Testis (tissue), 3 donors: Measurements from ENCODE around the gene PPIB. TPM values are rescaled to one million over a fixed set of nuclear protein-coding genes. Genes with fewer than 3 reads are reported as not detected.

ENCODE experiments used
- DNase-seq: peaks from one replicate; pipeline ENCODE4 v3.0.0-alpha.2; 2019
- H3K27ac ChIP-seq, 2 donors: fragments of 200-600 bp; sonication (generic); one replicate each; pipeline ENCODE4 v1.5.1; 2019
- H3K27me3 ChIP-seq: fragments of 200-600 bp; sonication (generic); one replicate; pipeline ENCODE4 v1.5.1; 2019
- H3K36me3 ChIP-seq: fragments of 200-600 bp; sonication (generic); one replicate; pipeline ENCODE4 v1.5.1; 2017; ENCODE audit warnings: low read depth; ENCODE audit errors: missing control alignments
- H3K4me1 ChIP-seq: fragments of 200-600 bp; sonication (generic); one replicate; pipeline ENCODE4 v1.5.1; 2019
- H3K4me3 ChIP-seq, 2 donors: fragments of 200-600 bp; sonication (generic); one replicate each; pipeline ENCODE4 v1.5.1; 2017 to 2019
- H3K9me3 ChIP-seq: fragments of 200-600 bp; sonication (generic); one replicate; pipeline ENCODE4 v1.5.1; 2017
- POLR2A ChIP-seq: fragments of 450-650 bp; IDR thresholded peaks from one replicate; pipeline ENCODE4 v1.6.1; 2017; ENCODE audit warnings: antibody characterized with exemption, mild to moderate bottlenecking, moderate library complexity
- WGBS, 2 donors: methylation state at CpG; one replicate each; pipeline ENCODE4 v1.1.5; 2018; 5-methylcytosine and 5-hydroxymethylcytosine counted together
- intact Hi-C: fragments of 100-400 bp; cut with DNase I; formaldehyde crosslinking; loops from one replicate; pipeline ENCODE4 v1.15.1; 2023; ENCODE audit warnings: low total_unique reads
- polyA plus RNA-seq: library from polyadenylated mRNA; stranded (reverse); fragments of 350-450 nt; fragmentation: Illumina TruSeq; extraction: RNeasy Lipid Tissue Mini Kit (QIAGEN cat#74804); gene quantifications from one replicate; pipeline ENCODE4 v1.2.3, GENCODE V29; 2014; ENCODE audit warnings: low read depth, low replicate concordance; ENCODE audit not compliant: insufficient read depth
- total RNA-seq, 2 donors: library from RNA; depleted of rRNA; stranded (reverse); fragments of >200 nt; gene quantifications; one replicate each; pipeline ENCODE4 v1.2.3, GENCODE V29; 2016
- TF ChIP-seq, protein P1 (sequence below), 3 experiments: fragments of 450-650 bp in 2 of 3; fragments of 200-600 bp in 1 of 3; sonication (generic) in 1 of 3; IDR thresholded peaks; one replicate each; pipeline ENCODE4 v1.5.1; 2016 to 2019; ENCODE audit warnings: antibody characterized with exemption in 3 of 3, mild to moderate bottlenecking in 2 of 3, moderate library complexity in 1 of 3

The PPIB gene
- total and polyA plus RNA-seq, 3 donors from 2014 or later, result 202 to 302 (median 288) TPM

DNA sequence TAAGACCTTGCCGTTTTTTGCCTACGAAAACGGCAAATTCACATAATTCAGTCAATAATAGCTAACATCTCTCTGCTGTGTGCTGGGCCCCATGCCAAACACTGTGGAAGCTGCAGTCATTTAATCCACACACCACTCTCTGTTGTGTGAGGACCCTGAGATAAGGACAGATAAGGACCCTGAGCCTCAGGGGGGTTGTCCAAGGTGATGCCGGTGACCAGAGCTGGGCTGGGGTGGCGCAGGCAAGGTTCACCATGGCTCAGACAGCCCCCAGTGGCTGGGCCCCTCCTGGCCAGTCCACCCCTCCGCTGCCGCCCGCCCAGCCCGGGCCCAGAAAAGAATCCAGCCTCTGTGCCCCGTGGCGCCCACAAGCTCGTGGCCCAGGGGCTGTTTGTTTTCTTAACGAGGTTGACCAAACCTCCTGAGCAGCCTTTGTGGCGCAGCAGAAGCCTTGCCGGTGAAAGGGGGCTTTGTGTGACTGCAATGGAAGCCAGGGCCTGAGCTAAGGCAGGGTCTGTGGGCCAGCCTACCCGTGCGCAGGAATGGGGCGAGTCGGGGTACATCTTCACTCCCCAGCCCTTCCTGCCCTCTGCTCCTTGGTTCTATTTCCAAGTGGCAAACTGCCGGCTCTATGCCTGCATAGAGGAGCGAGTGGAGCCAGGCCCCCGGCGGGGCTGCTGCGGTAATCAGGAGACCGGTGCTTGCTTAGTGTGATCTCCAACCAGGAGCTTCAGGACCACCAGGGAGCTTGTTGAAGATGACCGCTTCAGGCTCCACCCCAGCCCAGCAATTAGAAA lies 15.7 kb downstream of the PPIB start:
- WGBS, 2 donors, result 37 to 64% methylated on average over 11 to 26 of the region's 26 CpGs
- intact Hi-C loops, result no loop called here
- Histone ChIP-seq H3K4me1 (peaks cover 8% of the 10 kb centered on the region), H3K9me3 (no peaks in the 10 kb centered on the region), H3K27me3 (no peaks in the 10 kb centered on the region), H3K4me3 (no peak overlapping the region), H3K27ac (no peak overlapping the region), H3K36me3 (no peaks in the 10 kb centered on the region)
- DNase-seq, result no peak
- no peak for TF ChIP-seq POLR2A
- TF ChIP-seq, protein P1, sequence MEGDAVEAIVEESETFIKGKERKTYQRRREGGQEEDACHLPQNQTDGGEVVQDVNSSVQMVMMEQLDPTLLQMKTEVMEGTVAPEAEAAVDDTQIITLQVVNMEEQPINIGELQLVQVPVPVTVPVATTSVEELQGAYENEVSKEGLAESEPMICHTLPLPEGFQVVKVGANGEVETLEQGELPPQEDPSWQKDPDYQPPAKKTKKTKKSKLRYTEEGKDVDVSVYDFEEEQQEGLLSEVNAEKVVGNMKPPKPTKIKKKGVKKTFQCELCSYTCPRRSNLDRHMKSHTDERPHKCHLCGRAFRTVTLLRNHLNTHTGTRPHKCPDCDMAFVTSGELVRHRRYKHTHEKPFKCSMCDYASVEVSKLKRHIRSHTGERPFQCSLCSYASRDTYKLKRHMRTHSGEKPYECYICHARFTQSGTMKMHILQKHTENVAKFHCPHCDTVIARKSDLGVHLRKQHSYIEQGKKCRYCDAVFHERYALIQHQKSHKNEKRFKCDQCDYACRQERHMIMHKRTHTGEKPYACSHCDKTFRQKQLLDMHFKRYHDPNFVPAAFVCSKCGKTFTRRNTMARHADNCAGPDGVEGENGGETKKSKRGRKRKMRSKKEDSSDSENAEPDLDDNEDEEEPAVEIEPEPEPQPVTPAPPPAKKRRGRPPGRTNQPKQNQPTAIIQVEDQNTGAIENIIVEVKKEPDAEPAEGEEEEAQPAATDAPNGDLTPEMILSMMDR (IDR thresholded peaks at IDR 0.05), result no peak

DNA sequence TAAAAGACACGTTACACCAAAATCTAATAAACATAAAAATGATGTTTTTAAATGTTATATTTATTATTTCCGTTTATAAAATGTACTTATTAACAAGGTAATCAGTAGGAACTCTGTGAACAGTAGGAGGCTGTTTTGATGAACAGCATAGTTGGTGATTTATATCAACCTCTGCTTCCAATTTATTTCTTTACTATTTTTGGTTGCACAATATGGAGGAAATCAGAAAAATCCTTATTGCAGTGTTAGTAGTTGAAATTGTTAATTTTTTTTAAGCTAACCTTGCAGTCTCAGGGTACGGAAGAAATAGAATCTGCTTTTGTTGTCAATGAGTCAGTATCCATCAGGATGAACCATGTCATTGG lies 16.3 kb downstream of the PPIB start:
- 83 to 93% methylated on average over 3 of the region's 3 CpGs for WGBS, 2 donors
- no peak for DNase-seq
- H3K9me3 ChIP-seq, result no peaks in the 10 kb centered on the region
- H3K27me3 ChIP-seq, result no peaks in the 10 kb centered on the region
- no peak overlapping the region for H3K4me3 ChIP-seq
- H3K36me3 ChIP-seq, result no peaks in the 10 kb centered on the region
- peaks cover 2% of the 10 kb centered on the region for H3K4me1 ChIP-seq
- no peak for TF ChIP-seq POLR2A
- TF ChIP-seq, protein P1 (IDR thresholded peaks at IDR 0.05), result no peak
- no peak overlapping the region for H3K27ac ChIP-seq
- intact Hi-C loops, result no loop called here

DNA sequence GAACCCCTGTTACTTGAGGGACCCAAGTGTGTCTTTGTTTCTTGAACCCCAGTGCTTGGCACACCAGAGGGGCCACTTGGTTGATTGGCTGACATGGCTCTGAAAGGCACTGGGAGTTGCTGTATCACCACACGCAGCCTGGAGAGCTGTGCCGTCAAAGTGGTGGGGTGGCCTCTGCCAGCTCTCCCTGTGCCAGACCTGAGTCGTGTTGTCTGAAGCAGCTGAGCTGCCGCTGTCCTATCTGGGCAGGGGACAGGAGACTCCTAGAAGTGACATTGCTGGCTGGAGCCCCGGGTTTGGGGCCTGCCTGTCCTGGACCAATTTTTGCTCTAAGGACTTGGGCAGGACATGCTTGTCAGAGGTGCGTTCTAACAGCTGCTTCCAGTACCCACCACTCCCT lies 16.8 kb downstream of the PPIB start:
- intact Hi-C loops, result no loop called here
- 74 to 85% methylated on average over 4 to 6 of the region's 6 CpGs for WGBS, 2 donors
- peak; percentile 12 for DNase-seq
- no peaks in the 10 kb centered on the region for H3K9me3 ChIP-seq
- H3K36me3 ChIP-seq, result no peaks in the 10 kb centered on the region
- no peaks in the 10 kb centered on the region for H3K27me3 ChIP-seq
- H3K27ac ChIP-seq, result no peak overlapping the region
- no peak overlapping the region for H3K4me3 ChIP-seq
- TF ChIP-seq, protein P1 (IDR thresholded peaks at IDR 0.05), result no peak
- no peak for TF ChIP-seq POLR2A
- H3K4me1 ChIP-seq, result no peaks in the 10 kb centered on the region

DNA sequence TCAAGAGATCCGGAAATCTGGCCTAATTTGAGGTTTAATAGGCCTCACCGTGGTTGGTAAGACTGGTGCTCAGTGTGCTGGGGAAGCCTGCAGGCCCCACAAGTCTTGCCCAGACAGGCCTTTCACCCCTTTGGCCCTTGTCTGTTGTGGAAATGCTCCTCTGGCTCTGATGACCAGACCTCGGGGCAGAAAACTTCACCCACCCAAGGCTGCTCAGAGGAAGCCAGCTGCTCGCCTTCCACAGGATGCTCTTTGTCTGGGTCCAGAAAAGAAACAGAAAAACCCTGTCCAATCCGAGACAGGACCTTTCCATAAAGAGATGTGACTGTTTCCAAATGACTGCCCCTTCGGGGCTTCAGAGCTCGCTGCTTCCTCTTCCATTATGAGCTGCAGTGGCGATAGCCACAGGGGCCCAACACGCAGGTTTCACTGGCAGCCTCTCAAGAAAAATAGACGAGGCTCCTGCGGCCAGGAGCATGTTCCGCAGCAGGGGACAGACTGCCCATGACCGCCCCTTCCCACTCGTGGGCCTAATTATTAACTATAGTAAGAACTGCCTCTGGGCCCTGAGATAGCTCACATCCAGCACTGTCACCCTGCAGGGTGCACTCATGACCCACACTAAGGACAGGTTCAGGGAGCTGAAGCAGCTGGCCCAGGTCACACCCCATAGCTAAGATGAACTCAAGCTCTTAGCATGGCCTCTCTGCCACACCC lies 18.1 kb downstream of the PPIB start:
- Histone ChIP-seq H3K4me1 (no peaks in the 10 kb centered on the region), H3K9me3 (no peaks in the 10 kb centered on the region), H3K36me3 (no peaks in the 10 kb centered on the region), H3K4me3 (no peak overlapping the region), H3K27me3 (no peaks in the 10 kb centered on the region), H3K27ac (no peak overlapping the region)
- WGBS, 2 donors, result 62 to 72% methylated on average over 11 to 14 of the region's 14 CpGs
- no peak for TF ChIP-seq POLR2A
- TF ChIP-seq, protein P1 (IDR thresholded peaks at IDR 0.05), result no peak
- intact Hi-C loops, result no loop called here
- peak; percentile 11 for DNase-seq
